ENCODE data around the gene CFL1.
"Not testable (repeated sequence)": the region's sequence is repeated elsewhere in the genome, so short reads cannot be mapped to it uniquely, and the experiment has no call there.

CFL1 gene

GRCh38 chr11:65833297-65834030 is 24.5 kb downstream of the CFL1 start, which contains the start of gene SNX32:
Gene SNX32 (plus strand): TSS chr11:65833963. CDS start chr11:65834066, 103 bp downstream.
- no peaks in the 10 kb centered on the region for H3K9me3 ChIP-seq (ENCODE audit: control insufficient read depth in 1 of 2, low read length in 2 of 2)
- H3K4me3 ChIP-seq (ENCODE audit: low read depth in 1 of 2, low read length in 2 of 2), result peak within 1 kb of the TSS; percentile 79 to 88
- H3K27ac ChIP-seq (ENCODE audit: low read depth, low read length), result no peak within 1 kb of the TSS
- H3K36me3 ChIP-seq (ENCODE audit: control insufficient read depth in 1 of 2, insufficient read depth in 2 of 2, low read length in 2 of 2), result no peaks in the 10 kb centered on the region
- H3K9ac ChIP-seq (ENCODE audit: low read depth in 1 of 2, low read length in 2 of 2), result peak within 1 kb of the TSS; percentile 62 to 69
- H3K27me3 ChIP-seq (ENCODE audit: control insufficient read depth in 1 of 2, insufficient read depth in 2 of 2, low read length in 2 of 2), result no peaks in the 10 kb centered on the region
- peaks cover 11 to 21% of the 10 kb centered on the region in 2 donors for H3K4me1 ChIP-seq (ENCODE audit: control insufficient read depth in 1 of 2, insufficient read depth in 2 of 2, low read length in 2 of 2)

GRCh38 chr11:65832231-65832630 is 25.7 kb downstream of the CFL1 start:
- H3K4me3 ChIP-seq (ENCODE audit: low read depth in 1 of 2, low read length in 2 of 2); H3K9me3 ChIP-seq (ENCODE audit: control insufficient read depth in 1 of 2, low read length in 2 of 2): not testable (repeated sequence)
- H3K4me1 ChIP-seq (ENCODE audit: control insufficient read depth in 1 of 2, insufficient read depth in 2 of 2, low read length in 2 of 2), result peaks cover 21 to 24% of the 10 kb centered on the region in 2 donors

GRCh38 chr11:65829459-65829858 is 28.5 kb downstream of the CFL1 start:
- Histone ChIP-seq H3K4me3 (ENCODE audit: low read depth in 1 of 2, low read length in 2 of 2) (no peak overlapping the region), H3K4me1 (ENCODE audit: control insufficient read depth in 1 of 2, insufficient read depth in 2 of 2, low read length in 2 of 2) (peaks cover 18 to 22% of the 10 kb centered on the region in 2 donors), H3K36me3 (ENCODE audit: control insufficient read depth in 1 of 2, insufficient read depth in 2 of 2, low read length in 2 of 2) (no peaks in the 10 kb centered on the region), H3K9ac (ENCODE audit: low read depth in 1 of 2, low read length in 2 of 2) (no peak overlapping the region), H3K9me3 (ENCODE audit: control insufficient read depth in 1 of 2, low read length in 2 of 2) (no peaks in the 10 kb centered on the region), H3K27ac (ENCODE audit: low read depth, low read length) (no peak overlapping the region), H3K27me3 (ENCODE audit: control insufficient read depth in 1 of 2, insufficient read depth in 2 of 2, low read length in 2 of 2) (no peaks in the 10 kb centered on the region)

More at GRCh38 chr11:65832231-65832630, 25.7 kb downstream of the CFL1 start:
- not testable (repeated sequence) for H3K36me3 ChIP-seq (ENCODE audit: control insufficient read depth in 1 of 2, insufficient read depth in 2 of 2, low read length in 2 of 2); H3K27me3 ChIP-seq (ENCODE audit: control insufficient read depth in 1 of 2, insufficient read depth in 2 of 2, low read length in 2 of 2); H3K9ac ChIP-seq (ENCODE audit: low read depth in 1 of 2, low read length in 2 of 2); H3K27ac ChIP-seq (ENCODE audit: low read depth, low read length)

- Histone ChIP-seq H3K9me3 (ENCODE audit: control insufficient read depth in 1 of 2, low read length in 2 of 2) (no peaks in the 10 kb centered on the region), H3K4me3 (ENCODE audit: low read depth in 1 of 2, low read length in 2 of 2) (peak overlapping the region; percentile 6 to 42), H3K27me3 (ENCODE audit: control insufficient read depth in 1 of 2, insufficient read depth in 2 of 2, low read length in 2 of 2) (no peaks in the 10 kb centered on the region), H3K27ac (ENCODE audit: low read depth, low read length) (peak overlapping the region; percentile 12), H3K4me1 (ENCODE audit: control insufficient read depth in 1 of 2, insufficient read depth in 2 of 2, low read length in 2 of 2) (peaks cover 19 to 31% of the 10 kb centered on the region in 2 donors), H3K36me3 (ENCODE audit: control insufficient read depth in 1 of 2, insufficient read depth in 2 of 2, low read length in 2 of 2) (no peaks in the 10 kb centered on the region), H3K9ac (ENCODE audit: low read depth in 1 of 2, low read length in 2 of 2) (peak overlapping the region in 1 of 2 donors; percentile 35)
Measured at GRCh38 chr11:65826984-65827735, 30.8 kb downstream of the CFL1 start.

- H3K4me1 ChIP-seq (ENCODE audit: control insufficient read depth in 1 of 2, insufficient read depth in 2 of 2, low read length in 2 of 2), result peaks cover 26 to 40% of the 10 kb centered on the region in 2 donors
Measured at GRCh38 chr11:65822776-65823528, 35.0 kb downstream of the CFL1 start.

GRCh38 chr11:65821107-65821506 is 36.9 kb downstream of the CFL1 start:
- Histone ChIP-seq H3K27ac (ENCODE audit: low read depth, low read length) (peak overlapping the region; percentile 81), H3K36me3 (ENCODE audit: control insufficient read depth in 1 of 2, insufficient read depth in 2 of 2, low read length in 2 of 2) (no peaks in the 10 kb centered on the region), H3K9ac (ENCODE audit: low read depth in 1 of 2, low read length in 2 of 2) (peak overlapping the region in 1 of 2 donors; percentile 21), H3K27me3 (ENCODE audit: control insufficient read depth in 1 of 2, insufficient read depth in 2 of 2, low read length in 2 of 2) (no peaks in the 10 kb centered on the region), H3K4me1 (ENCODE audit: control insufficient read depth in 1 of 2, insufficient read depth in 2 of 2, low read length in 2 of 2) (peaks cover 30 to 48% of the 10 kb centered on the region in 2 donors), H3K9me3 (ENCODE audit: control insufficient read depth in 1 of 2, low read length in 2 of 2) (no peaks in the 10 kb centered on the region), H3K4me3 (ENCODE audit: low read depth in 1 of 2, low read length in 2 of 2) (peak overlapping the region; percentile 19 to 33)

More at GRCh38 chr11:65822776-65823528, 35.0 kb downstream of the CFL1 start:
- Histone ChIP-seq H3K27ac (ENCODE audit: low read depth, low read length) (peak overlapping the region; percentile 52), H3K27me3 (ENCODE audit: control insufficient read depth in 1 of 2, insufficient read depth in 2 of 2, low read length in 2 of 2) (no peaks in the 10 kb centered on the region), H3K9ac (ENCODE audit: low read depth in 1 of 2, low read length in 2 of 2) (peak overlapping the region; percentile 22 to 63), H3K36me3 (ENCODE audit: control insufficient read depth in 1 of 2, insufficient read depth in 2 of 2, low read length in 2 of 2) (no peaks in the 10 kb centered on the region), H3K4me3 (ENCODE audit: low read depth in 1 of 2, low read length in 2 of 2) (peak overlapping the region in 1 of 2 donors; percentile 51), H3K9me3 (ENCODE audit: control insufficient read depth in 1 of 2, low read length in 2 of 2) (no peaks in the 10 kb centered on the region)

- H3K4me3 ChIP-seq (ENCODE audit: low read depth in 1 of 2, low read length in 2 of 2), result peak overlapping the region; percentile 62 to 84
- peaks cover 23 to 31% of the 10 kb centered on the region in 2 donors for H3K4me1 ChIP-seq (ENCODE audit: control insufficient read depth in 1 of 2, insufficient read depth in 2 of 2, low read length in 2 of 2)
- H3K27ac ChIP-seq (ENCODE audit: low read depth, low read length), result peak overlapping the region; percentile 73
- H3K9me3 ChIP-seq (ENCODE audit: control insufficient read depth in 1 of 2, low read length in 2 of 2), result no peaks in the 10 kb centered on the region
- H3K27me3 ChIP-seq (ENCODE audit: control insufficient read depth in 1 of 2, insufficient read depth in 2 of 2, low read length in 2 of 2), result no peaks in the 10 kb centered on the region
- H3K36me3 ChIP-seq (ENCODE audit: control insufficient read depth in 1 of 2, insufficient read depth in 2 of 2, low read length in 2 of 2), result no peaks in the 10 kb centered on the region
- H3K9ac ChIP-seq (ENCODE audit: low read depth in 1 of 2, low read length in 2 of 2), result peak overlapping the region; percentile 18 to 64
Measured at GRCh38 chr11:65817835-65818680, 39.9 kb downstream of the CFL1 start.

GRCh38 chr11:65817312-65817834 is 40.6 kb downstream of the CFL1 start:
- H3K9me3 ChIP-seq (ENCODE audit: control insufficient read depth in 1 of 2, low read length in 2 of 2), result no peaks in the 10 kb centered on the region
- H3K4me3 ChIP-seq (ENCODE audit: low read depth in 1 of 2, low read length in 2 of 2), result peak overlapping the region; percentile 62 to 84
- peak overlapping the region; percentile 18 to 64 for H3K9ac ChIP-seq (ENCODE audit: low read depth in 1 of 2, low read length in 2 of 2)
- H3K27me3 ChIP-seq (ENCODE audit: control insufficient read depth in 1 of 2, insufficient read depth in 2 of 2, low read length in 2 of 2), result peaks cover 0 to under 1% of the 10 kb centered on the region in 2 donors
- no peaks in the 10 kb centered on the region for H3K36me3 ChIP-seq (ENCODE audit: control insufficient read depth in 1 of 2, insufficient read depth in 2 of 2, low read length in 2 of 2)
- H3K27ac ChIP-seq (ENCODE audit: low read depth, low read length), result peak overlapping the region; percentile 73
- H3K4me1 ChIP-seq (ENCODE audit: control insufficient read depth in 1 of 2, insufficient read depth in 2 of 2, low read length in 2 of 2), result peaks cover 21 to 25% of the 10 kb centered on the region in 2 donors

GRCh38 chr11:65816696-65817095 is 41.3 kb downstream of the CFL1 start:
- Histone ChIP-seq H3K9me3 (ENCODE audit: control insufficient read depth in 1 of 2, low read length in 2 of 2) (no peaks in the 10 kb centered on the region), H3K27ac (ENCODE audit: low read depth, low read length) (no peak overlapping the region), H3K9ac (ENCODE audit: low read depth in 1 of 2, low read length in 2 of 2) (no peak overlapping the region), H3K27me3 (ENCODE audit: control insufficient read depth in 1 of 2, insufficient read depth in 2 of 2, low read length in 2 of 2) (peaks cover 0 to 2% of the 10 kb centered on the region in 2 donors), H3K36me3 (ENCODE audit: control insufficient read depth in 1 of 2, insufficient read depth in 2 of 2, low read length in 2 of 2) (no peaks in the 10 kb centered on the region), H3K4me3 (ENCODE audit: low read depth in 1 of 2, low read length in 2 of 2) (peak overlapping the region in 1 of 2 donors; percentile 9), H3K4me1 (ENCODE audit: control insufficient read depth in 1 of 2, insufficient read depth in 2 of 2, low read length in 2 of 2) (peaks cover 20 to 21% of the 10 kb centered on the region in 2 donors)
